HepG2 (cell line): ENCODE results near the gene MRPS35. TPM values are rescaled to one million over a fixed set of nuclear protein-coding genes. Genes with fewer than 3 reads are reported as not detected.

Source experiments
- ATAC-seq: fragments of 200-7000 bp; cut with Tn5 transposase; 3 replicates; pipeline ENCODE4 v1.9.1; 2020; ENCODE audit warnings: mild to moderate bottlenecking, moderate library complexity
- BruUV-seq: library from RNA; stranded (reverse); fragments of 400-500 nt; replicated peaks from 2 replicates; lab custom pipeline; 2021; lab: Mats Ljungman, UMichigan
- CTCF ChIA-PET: fragments of 300-600 bp; formaldehyde crosslinking; extraction: SDS; loops from one replicate; lab custom pipeline; 2021; ENCODE audit warnings: low total read pairs, inconsistent platforms, low intra/inter-chr PET ratio; lab: Yijun Ruan, JAX
- POLR2A ChIA-PET: fragments of 350-600 bp; sonication (Branson Sonifier 250); formaldehyde crosslinking; loops from one replicate; lab custom pipeline; 2020; ENCODE audit warnings: antibody characterized with exemption, inconsistent platforms; lab: Yijun Ruan, JAX
- DNase-seq: peaks from one replicate; pipeline ENCODE4 v3.0.0-alpha.2; 2015; ENCODE audit warnings: low spot score
- FAIRE-seq: peaks from 3 replicates; lab custom pipeline; 2011; peaks lifted over from hg19 to GRCh38; lab: Jason Lieb, UNC
- H2AFZ ChIP-seq: one replicate; pipeline ENCODE4 v1.6.1; 2011; ENCODE audit warnings: low read length, inconsistent platforms
- H3K27ac ChIP-seq: fragments of 300-600 bp; 3 replicates; pipeline ENCODE4 v1.8.0; 2011; ENCODE audit warnings: mixed run types, mild to moderate bottlenecking, mixed read lengths, low read length, inconsistent platforms; ENCODE audit not compliant: insufficient read depth; ENCODE audit errors: extremely low read length
- H3K27me3 ChIP-seq, 2 experiments: fragments of 200-600 bp in 1 of 2; 2 replicates in 1 of 2; 3 replicates in 1 of 2; pipeline versions ENCODE4 v1.6.0 to v1.8.0; 2011; ENCODE audit warnings: low read length in 2 of 2, mild to moderate bottlenecking in 2 of 2, moderate library complexity in 2 of 2, inconsistent platforms in 1 of 2; ENCODE audit not compliant: insufficient read depth in 2 of 2, control insufficient read depth in 1 of 2
- H3K36me3 ChIP-seq, 2 experiments: fragments of 200-600 bp in 1 of 2; replicated peaks in 1 of 2; 2 replicates in 1 of 2; 3 replicates in 1 of 2; pipeline versions ENCODE4 v1.5.1 to v1.8.0; 2011; ENCODE audit warnings: low read length in 2 of 2, inconsistent platforms in 1 of 2; ENCODE audit not compliant: insufficient read depth in 2 of 2, control insufficient read depth in 1 of 2
- H3K4me1 ChIP-seq: 2 replicates; pipeline ENCODE4 v1.5.1; 2012; ENCODE audit warnings: low read length, inconsistent platforms; ENCODE audit not compliant: insufficient read depth
- H3K4me2 ChIP-seq: 2 replicates; pipeline ENCODE4 v1.6.0; 2011; ENCODE audit warnings: low read depth, low read length, inconsistent platforms
- H3K4me3 ChIP-seq, 3 experiments: fragments of 200-600 bp in 1 of 3; sonication (generic), shearing (Covaris generic) in 1 of 3; replicated peaks in 1 of 3; 2 replicates each; pipeline ENCODE4 v1.5.1; 2011 to 2016; ENCODE audit warnings: low read length in 3 of 3, inconsistent platforms in 2 of 3, low read depth in 2 of 3, mild to moderate bottlenecking in 2 of 3, control low read depth in 1 of 3, mixed read lengths in 1 of 3; ENCODE audit not compliant: insufficient read depth in 1 of 3
- H3K79me2 ChIP-seq: one replicate; pipeline ENCODE4 v1.6.1; 2011; ENCODE audit warnings: low read length, inconsistent platforms; ENCODE audit not compliant: insufficient read depth
- H3K9ac ChIP-seq: 2 replicates; pipeline ENCODE4 v1.6.0; 2011; ENCODE audit warnings: mild to moderate bottlenecking, low read depth, low read length, inconsistent platforms; ENCODE audit not compliant: insufficient read depth
- H3K9me3 ChIP-seq: 2 replicates; pipeline ENCODE4 v1.5.1; 2012; ENCODE audit warnings: mild to moderate bottlenecking, low read length
- H4K20me1 ChIP-seq: 2 replicates; pipeline ENCODE4 v1.6.0; 2011; ENCODE audit warnings: inconsistent platforms, mild to moderate bottlenecking, low read length, moderate library complexity; ENCODE audit not compliant: insufficient read depth
- MNT ChIP-seq: fragments of 450-650 bp; IDR thresholded peaks from 2 replicates; pipeline ENCODE4 v1.6.1; 2016
- RERE ChIP-seq: IDR thresholded peaks from 2 replicates; pipeline ENCODE4 v1.6.1; 2016; ENCODE audit warnings: low read depth, missing genetic modification reagents, missing compliant biosample characterization
- ZNF3 ChIP-seq: IDR thresholded peaks from 2 replicates; pipeline ENCODE4 v1.7.0; 2017; ENCODE audit warnings: inconsistent platforms
- ZNF512 ChIP-seq: sonication (generic); formaldehyde crosslinking; IDR thresholded peaks from 2 replicates; pipeline ENCODE4 v1.4.0; 2020; ENCODE audit warnings: mild to moderate bottlenecking, missing genetic modification reagents
- ZNF577 ChIP-seq: sonication (generic); formaldehyde crosslinking; IDR thresholded peaks from 2 replicates; pipeline ENCODE4 v1.4.0; 2020; ENCODE audit warnings: mild to moderate bottlenecking, low read depth, missing genetic modification reagents, borderline replicate concordance
- ZSCAN31 ChIP-seq: sonication (generic); formaldehyde crosslinking; IDR thresholded peaks from 2 replicates; pipeline ENCODE4 v1.5.0; 2020; ENCODE audit warnings: low read depth, mild to moderate bottlenecking, missing genetic modification reagents
- WGBS: methylation state at CpG from one replicate; pipeline ENCODE4 v1.1.6; 2017; ENCODE audit warnings: low lambda C conversion rate; 5-methylcytosine and 5-hydroxymethylcytosine counted together
- in situ Hi-C: cut with HindIII; loops from 2 replicates; pipeline ENCODE4 v1.10.0; 2017; ENCODE audit warnings: low pct_unique_long_range_greater_than_20kb; ENCODE audit not compliant: extremely low pct_ligation_motif_present
- intact Hi-C: fragments of 100-400 bp; cut with micrococcal nuclease; formaldehyde crosslinking; loops from one replicate; pipeline ENCODE4 v1.10.0; 2022; ENCODE audit not compliant: unreplicated experiment
- polyA plus RNA-seq, 8 experiments: library from polyadenylated mRNA; depleted of rRNA in 3 of 8; stranded (reverse) in 7 of 8; unstranded in 1 of 8; fragments of >200 nt; fragmentation: Illumina TruSeq in 4 of 8; extraction: Trizol in 4 of 8; gene quantifications; 2 replicates each; pipeline versions ENCODE4 v1.2.1 to v1.2.3, GENCODE V29; 2011 to 2016; ENCODE audit warnings: low read depth in 4 of 8, missing spikeins in 1 of 8, mixed read lengths in 1 of 8; ENCODE audit not compliant: insufficient read depth in 1 of 8
- total RNA-seq, 5 experiments: library from RNA; depleted of rRNA; stranded (reverse); fragments of >200 nt; fragmentation: Illumina TruSeq; extraction: Trizol; gene quantifications; 2 replicates each; pipeline ENCODE4 v1.2.3, GENCODE V29; 2016; ENCODE audit warnings: low read depth in 1 of 5
- TF ChIP-seq, protein P1 (sequence below): sonication (generic); formaldehyde crosslinking; IDR thresholded peaks from 2 replicates; pipeline ENCODE4 v1.5.0; 2020; ENCODE audit warnings: mild to moderate bottlenecking, missing genetic modification reagents, borderline replicate concordance

Gene MRPS35
- total and polyA plus RNA-seq, 2 of the 13 experiments (the other 11 are each of a cell fraction or from before 2014, with no cell fraction given): 63.4 to 104 TPM

DNA sequence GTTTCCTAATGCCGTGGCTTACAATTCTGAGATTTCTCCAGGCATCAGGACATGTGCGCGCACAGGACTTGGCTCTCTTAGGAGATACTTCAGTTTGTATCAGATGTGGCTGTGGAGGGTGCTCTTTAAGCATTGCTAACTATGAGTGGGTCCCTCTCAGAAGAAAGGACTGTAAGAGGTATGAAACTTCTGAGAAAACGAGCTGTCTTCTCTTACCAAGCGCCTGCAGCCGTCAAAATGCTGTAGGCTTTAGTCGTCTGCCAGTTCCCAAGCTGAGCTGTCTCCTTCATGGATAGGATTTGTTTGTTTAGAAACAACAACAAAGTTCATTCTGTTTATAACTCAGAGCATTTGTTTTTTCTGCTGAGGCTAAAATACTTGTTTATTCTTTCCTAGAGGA lies 85.5 kb downstream of the MRPS35 start (continued):
- no peak for TF ChIP-seq RERE

GRCh38 chr12:27797301-27798025 lies 86.8 kb downstream of the MRPS35 start:
- intact Hi-C loops: no loop called here
- Histone ChIP-seq H3K9ac (no peak overlapping the region), H3K27ac (no peak overlapping the region), H3K4me3 (no peak overlapping the region), H3K9me3 (no peaks in the 10 kb centered on the region), H3K4me2 (no peak overlapping the region), H3K4me1 (no peaks in the 10 kb centered on the region), H3K27me3 (no peaks in the 10 kb centered on the region), H4K20me1 (no peaks in the 10 kb centered on the region), H3K79me2 (no peaks in the 10 kb centered on the region), H2AFZ (no peak overlapping the region), H3K36me3 (peaks cover 5 to 50% of the 10 kb centered on the region in 2 experiments; a peak in 4 of 5 replicates)
- TF ChIP-seq ZNF577 (CRISPR knock-in tag) (no peak), MNT (peak; percentile 70), ZSCAN31 (no peak), ZNF512 (no peak), ZNF3 (CRISPR knock-in tag) (no peak)
- TF ChIP-seq, protein P1, sequence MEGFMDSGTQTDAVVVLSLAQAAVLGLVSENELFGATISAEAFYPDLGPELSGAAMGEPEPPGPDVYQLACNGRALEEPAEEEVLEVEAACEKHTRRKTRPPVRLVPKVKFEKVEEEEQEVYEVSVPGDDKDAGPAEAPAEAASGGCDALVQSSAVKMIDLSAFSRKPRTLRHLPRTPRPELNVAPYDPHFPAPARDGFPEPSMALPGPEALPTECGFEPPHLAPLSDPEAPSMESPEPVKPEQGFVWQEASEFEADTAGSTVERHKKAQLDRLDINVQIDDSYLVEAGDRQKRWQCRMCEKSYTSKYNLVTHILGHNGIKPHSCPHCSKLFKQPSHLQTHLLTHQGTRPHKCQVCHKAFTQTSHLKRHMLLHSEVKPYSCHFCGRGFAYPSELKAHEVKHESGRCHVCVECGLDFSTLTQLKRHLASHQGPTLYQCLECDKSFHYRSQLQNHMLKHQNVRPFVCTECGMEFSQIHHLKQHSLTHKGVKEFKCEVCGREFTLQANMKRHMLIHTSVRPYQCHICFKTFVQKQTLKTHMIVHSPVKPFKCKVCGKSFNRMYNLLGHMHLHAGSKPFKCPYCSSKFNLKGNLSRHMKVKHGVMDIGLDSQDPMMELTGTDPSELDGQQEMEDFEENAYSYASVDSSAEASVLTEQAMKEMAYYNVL (CRISPR knock-in tag): no peak
- DNase-seq: no peak
- CTCF ChIA-PET: no interaction called here
- no peak for FAIRE-seq
- no TSS peak for BruUV-seq
- ATAC-seq: no peak
- WGBS: 94% methylated on average over 22 of the region's 24 CpGs
- POLR2A ChIA-PET: no interaction called here
- in situ Hi-C loops: no loop called here
